HG03097 (cell line): ENCODE results near the gene HOXB5.

Source experiments
- ATAC-seq: cut with Tn5 transposase; IDR thresholded peaks from one replicate; pipeline ENCODE4 v1.9.1; 2021; ENCODE audit not compliant: unreplicated experiment, low FRiP score

Gene HOXB5

DNA sequence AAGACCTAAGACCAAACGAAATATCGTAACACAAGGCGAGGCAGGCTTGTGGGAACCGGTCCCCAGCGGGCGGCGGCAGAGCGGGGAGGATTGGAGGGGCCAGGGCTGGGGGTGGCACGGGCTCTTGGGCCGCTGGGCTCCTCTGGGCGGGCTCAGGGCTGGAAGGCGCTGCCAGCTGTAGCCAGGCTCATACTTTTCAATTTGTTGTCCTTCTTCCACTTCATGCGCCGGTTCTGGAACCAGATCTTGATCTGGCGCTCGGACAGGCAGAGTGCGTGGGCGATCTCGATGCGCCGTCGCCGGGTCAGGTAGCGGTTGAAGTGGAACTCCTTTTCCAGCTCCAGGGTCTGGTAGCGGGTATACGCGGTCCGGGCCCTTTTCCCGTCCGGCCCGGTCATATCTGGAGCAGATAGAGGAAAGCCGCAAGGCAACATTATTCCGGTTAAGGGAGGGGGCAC, 1.5 kb downstream of the HOXB5 start:
- ATAC-seq, result no peak

GRCh38 chr17:48591255-48592056, 2.1 kb downstream of the HOXB5 start:
- ATAC-seq, result no peak

GRCh38 chr17:48590607-48591161, 2.9 kb downstream of the HOXB5 start:
- ATAC-seq, result no peak

GRCh38 chr17:48589831-48590606, 3.6 kb downstream of the HOXB5 start, which contains the start of gene HOXB3:
Gene HOXB3, minus strand, starts transcription at chr17:48590241. Its CDS starts 37,767 bp downstream, at chr17:48552474.
- ATAC-seq, result no peak

DNA sequence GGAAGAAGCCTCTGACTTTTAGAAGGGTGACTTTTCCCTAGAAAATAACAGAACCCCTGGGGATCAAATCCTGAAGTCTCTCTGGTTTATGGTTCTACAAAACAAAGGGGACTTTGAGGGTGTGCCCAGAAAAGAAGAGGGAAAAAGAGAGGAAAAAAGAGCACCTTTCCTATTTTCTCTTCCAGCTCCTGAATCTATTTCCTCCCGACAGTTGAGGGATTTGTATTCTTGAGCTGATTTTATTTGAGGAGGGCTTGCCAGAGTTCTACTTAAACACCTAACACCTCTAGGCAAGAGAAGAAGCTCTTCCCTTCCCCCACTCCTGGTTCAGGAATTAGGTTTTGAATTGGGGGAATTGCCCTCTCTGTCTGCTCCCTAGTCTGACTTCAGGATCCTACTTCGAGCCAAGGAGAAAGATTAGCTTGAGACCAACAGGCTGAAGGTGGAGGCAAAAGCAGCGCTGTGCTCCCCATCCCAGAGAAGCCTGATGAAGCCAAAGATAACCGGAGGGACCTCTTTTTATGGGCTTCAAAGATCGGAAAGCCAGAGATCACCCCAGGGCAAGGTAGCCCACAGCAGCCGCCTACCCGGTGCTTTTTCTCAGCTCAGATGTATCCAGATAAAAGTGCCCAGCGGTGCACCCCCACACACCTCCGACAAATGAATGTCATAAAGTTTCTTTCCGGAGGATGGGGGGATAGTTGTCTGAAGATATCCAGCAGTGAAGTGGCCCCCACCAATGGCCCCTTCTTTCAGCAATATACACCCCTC, 4.3 kb downstream of the HOXB5 start:
- no peak for ATAC-seq

DNA sequence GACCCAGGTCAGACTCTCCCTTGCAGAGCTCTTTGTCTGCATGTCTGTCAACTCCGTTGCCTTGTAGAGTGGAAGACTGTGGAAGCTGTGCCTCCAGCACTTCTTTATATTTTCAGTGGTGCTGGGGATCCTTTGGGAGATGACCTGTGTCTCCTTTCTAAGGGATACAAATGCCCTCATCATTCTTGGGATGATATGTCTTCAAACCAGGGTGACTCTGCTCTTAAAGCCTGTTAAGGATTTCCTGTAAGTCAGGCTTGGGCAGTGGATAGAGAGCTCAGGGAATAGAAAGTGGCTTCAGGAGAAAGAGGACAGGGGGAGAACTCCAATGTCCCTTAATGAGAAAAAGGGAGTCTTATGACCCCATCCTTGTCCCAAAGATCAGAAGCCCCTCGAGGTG, 5.1 kb downstream of the HOXB5 start:
- no peak for ATAC-seq

GRCh38 chr17:48588074-48588415, 5.5 kb downstream of the HOXB5 start:
- ATAC-seq, result no peak

DNA sequence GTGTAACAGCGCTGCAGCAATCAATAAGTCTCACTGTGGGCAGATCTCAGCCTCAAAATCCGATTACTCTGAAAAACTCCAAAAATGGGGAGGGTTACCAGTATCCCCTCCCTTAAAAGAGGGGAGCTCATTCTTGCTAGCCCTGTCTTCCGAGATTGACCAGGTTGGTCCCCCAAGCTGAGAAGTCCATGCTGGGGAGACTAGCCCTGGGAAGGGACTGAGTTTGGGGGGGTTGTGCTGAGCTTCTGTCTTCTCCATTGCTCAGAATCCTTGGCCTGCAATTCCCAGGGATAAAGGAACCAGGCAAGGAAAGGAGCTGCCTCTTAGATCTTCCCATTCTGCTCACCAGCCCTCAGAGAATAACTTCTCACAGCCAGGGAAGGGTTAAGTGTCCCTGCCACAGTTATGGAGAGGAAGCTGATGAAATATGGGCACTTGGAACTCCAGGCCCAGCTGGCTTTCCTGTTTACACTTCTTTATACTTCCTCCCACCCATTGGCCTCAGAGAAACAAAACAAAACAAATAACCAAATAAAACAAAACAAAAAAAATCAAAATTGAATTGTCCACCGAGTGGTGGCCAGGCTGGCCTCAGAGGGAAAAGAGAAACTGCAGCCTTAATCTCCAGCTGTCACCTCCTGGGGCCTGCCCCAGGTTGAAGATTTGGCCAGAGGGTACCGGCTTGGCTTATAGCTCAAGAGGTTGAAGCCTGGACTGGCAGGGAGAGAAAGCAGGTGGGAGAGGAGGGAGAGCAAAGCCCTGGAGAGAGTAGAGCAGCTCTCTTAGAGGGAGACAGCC, 6.1 kb downstream of the HOXB5 start:
- no peak for ATAC-seq

GRCh38 chr17:48586355-48587258, 7.0 kb downstream of the HOXB5 start:
- ATAC-seq, result no peak

GRCh38 chr17:48584223-48584741, 9.3 kb downstream of the HOXB5 start:
- no peak for ATAC-seq

DNA sequence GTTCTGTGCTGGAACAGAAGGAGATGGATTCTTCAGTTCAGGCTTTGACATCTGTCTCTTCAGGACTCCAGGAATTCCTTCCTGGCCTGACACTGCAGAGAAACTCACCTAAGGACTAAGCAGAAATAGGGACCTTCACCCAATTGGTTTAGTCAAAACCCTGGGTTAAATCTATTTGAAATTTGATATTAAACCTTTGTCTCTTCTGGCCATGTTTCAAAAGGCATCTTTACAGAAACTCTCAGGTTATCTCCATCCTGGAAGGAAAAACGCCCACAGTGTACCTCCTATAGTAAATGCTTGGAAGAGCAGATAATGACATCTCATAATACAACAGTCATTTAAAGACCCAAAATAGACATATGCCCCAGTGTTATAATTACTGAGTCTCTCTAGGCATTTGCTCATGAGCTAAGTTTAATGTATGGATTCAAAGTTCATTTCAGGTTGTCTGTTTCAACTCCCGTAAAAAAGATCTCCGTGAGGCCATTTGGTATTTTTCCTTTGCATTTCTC, 9.8 kb downstream of the HOXB5 start:
- ATAC-seq, result no peak

DNA sequence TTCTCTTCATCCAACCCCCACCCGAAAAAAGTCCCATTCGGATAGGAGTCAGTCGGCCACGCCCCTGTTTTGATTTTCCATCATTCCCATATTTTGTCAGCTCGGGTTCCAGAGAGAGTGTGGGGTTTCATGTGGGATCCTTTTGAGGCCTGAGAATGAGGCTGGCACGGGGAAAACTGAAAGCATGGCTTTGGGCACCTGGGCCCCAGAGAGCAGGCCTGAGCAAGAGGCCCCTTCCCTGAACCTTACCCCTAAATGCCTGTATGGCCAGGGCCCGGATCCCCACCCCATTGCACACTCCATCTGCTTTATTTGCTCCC, 10.9 kb downstream of the HOXB5 start:
- ATAC-seq, result no peak

DNA sequence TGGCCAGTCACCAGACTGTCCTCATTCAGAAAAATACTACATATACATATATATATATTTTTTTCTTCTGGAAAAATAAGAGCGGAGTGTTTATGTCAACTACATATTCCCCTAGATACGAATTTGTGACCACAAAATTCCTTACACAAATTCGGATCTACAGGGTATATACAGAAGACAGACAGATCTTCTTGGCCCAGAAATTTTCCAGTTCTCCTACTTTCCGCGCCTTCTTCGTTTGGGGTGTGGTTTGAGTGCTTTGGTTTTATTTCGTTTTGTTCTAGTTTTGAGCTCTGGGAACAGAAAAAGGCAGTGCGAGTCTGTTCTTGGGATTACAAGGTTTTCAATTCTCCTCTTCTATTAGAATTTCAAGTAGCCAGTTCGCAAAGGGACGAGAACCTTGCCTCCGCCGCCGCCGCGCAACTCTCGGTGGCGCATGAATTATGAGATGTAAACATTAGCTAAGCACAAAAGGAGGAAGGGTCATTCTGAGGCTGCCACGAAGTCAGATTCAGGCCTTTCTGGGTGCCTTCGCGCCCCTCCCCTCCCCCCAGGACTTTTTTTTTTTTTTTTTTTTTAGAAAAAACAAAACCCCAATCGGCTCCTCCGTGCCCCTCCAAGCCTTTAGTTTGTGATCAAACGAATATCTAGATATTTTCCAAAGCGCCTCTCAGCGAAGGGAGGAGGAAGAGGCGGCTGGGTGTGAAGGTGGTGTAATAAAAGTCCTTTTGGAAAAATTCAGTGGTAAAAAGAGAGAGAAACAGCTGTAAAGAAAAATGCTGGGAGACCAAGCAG, 13.6 kb downstream of the HOXB5 start:
- ATAC-seq, result no peak

DNA sequence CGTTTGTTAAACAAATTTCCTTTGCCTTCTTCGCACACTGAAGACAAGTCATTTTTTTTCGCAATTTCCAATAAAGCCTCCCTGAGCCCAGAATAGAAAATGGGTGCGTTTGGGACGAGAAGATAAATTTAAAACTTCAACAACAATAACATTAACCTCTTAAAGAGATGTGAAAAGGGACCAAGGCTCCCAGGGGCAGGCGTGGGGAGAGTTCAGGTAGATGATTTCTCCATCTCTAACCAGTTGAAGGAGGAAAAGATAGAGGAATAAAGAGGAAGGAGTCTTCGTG, 14.2 kb downstream of the HOXB5 start:
- no peak for ATAC-seq

GRCh38 chr17:48578616-48579470, 14.7 kb downstream of the HOXB5 start:
- ATAC-seq, result no peak

DNA sequence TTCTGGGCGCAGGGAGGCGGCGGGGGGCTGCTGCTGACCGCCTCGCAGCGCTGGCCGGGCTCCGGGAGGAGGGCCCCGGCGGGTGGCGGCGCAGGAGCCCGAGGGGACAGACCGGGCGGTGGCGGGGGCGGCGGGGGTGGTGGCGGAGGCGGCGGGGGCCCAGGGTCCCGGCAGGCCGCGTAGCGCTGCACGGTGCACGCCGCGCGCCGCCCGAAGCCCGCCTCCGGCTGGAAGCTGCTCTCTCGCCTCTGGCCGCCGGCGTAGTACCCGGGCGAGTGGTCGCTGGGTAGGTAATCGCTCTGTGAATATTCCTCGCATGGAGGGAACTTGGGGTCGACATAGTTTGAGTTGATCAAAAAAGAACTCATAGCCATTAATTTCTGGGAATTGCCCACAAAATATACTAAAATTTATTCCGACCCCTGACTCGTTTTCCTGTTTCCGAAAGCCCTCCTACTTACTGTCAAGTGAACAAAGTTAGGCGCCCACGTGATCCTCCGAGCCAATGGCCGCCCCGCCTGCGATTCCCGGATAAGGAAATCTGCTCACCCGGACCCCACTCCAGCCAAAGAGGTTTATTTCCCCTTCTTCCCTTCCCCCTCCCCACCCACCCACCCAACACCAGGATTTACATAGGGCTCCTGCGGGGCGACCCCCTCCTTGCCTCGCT, 15.5 kb downstream of the HOXB5 start, which contains the start of gene HOXB4:
TSS of gene HOXB4 (minus strand) at position 405 of the 670 bp plus-strand sequence. CDS start at position 374, 31 bp downstream.
- no peak for ATAC-seq
